ENCODE data around the gene VPS16. TPM values are rescaled to one million over a fixed set of nuclear protein-coding genes. Genes with fewer than 3 reads are reported as not detected.
A peak's percentile ranks its signal among the peaks of the same experiment; 100 is the strongest.

The VPS16 gene
- total RNA-seq, 1 experiment from 2014 or later, result 26.2 TPM

DNA sequence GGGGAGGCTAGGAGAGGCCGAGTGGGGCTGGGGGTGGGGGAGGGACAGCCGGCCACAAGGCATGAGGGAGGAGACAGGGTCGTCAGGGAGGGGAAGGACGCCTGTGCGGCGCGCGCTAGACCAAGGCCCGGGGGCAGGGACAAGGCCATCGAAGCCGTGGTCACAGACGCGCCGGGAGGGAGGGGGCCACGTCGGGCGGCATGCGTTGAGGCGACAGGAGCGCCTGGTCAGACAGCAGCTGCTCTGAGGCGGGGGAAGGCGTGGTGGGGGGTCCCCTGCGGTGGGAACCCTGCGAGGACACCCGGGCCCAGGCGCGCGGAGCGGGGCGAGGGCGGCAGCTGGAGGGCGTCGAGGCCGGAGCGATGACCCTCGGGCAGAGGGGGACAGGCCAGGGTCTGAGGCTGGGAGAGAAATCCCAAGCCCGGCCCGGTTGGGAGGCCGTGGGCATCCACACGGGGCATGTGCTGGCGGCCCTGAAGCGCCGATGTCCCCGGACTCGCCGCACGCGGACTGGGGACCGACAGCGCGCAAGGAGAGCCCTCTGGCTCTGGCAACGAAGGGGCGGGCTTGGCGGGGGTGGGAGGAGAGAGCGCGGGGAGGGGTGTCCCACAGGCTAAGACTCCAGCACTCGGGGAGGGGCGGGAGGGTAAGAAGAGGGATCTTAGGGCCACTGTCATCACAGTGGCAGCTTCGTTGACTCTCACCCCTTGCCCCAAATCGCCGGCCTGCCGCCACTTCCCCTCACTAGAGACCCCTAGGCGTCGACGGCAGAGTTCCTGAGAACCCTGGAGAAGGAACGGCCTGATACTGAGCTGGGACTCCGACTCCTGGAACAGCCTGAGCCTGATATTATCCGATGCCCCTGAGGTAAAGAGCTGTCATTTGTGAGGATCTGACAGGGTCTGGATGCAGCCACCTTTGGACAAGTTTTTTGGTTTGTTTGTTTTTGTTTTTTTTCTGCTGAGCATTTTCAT lies 19.4 kb upstream of the VPS16 start:
- POLR2A ChIA-PET, result interaction anchor here (1.5 kb wide), 1 partner anchor 12 kb away, joined by 3 read pairs; no protein-coding TSS in a partner anchor
- no peaks in the 10 kb centered on the region for H3K9me3 Mint-ChIP-seq
- TF ChIP-seq TP53 (CRISPR knock-in tag; IDR thresholded peaks at IDR 0.05) (0 out of 2 replicates have a peak, but pooled peaks have one; percentile 23), PRDM15 (CRISPR knock-in tag; IDR thresholded peaks at IDR 0.05) (peak; percentile 85), MAX (CRISPR knock-in tag; IDR thresholded peaks at IDR 0.05) (peak; percentile 62)
- TF ChIP-seq, protein P1, sequence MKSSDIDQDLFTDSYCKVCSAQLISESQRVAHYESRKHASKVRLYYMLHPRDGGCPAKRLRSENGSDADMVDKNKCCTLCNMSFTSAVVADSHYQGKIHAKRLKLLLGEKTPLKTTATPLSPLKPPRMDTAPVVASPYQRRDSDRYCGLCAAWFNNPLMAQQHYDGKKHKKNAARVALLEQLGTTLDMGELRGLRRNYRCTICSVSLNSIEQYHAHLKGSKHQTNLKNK (CRISPR knock-in tag; IDR thresholded peaks at IDR 0.05), result no peak
- H3K4me3 Mint-ChIP-seq, result peak overlapping the region; percentile 65
- no peak overlapping the region for H3K27ac Mint-ChIP-seq
- CTCF ChIA-PET, result interaction anchor here (0.7 to 2.6 kb wide), 8 partner anchors 20 to 133 kb away, joined by 3 to 11 read pairs (median 4); partner anchors contain the start of gene CPXM1
- no peaks in the 10 kb centered on the region for H3K36me3 Mint-ChIP-seq
- H3K4me1 Mint-ChIP-seq, result peaks cover 15% of the 10 kb centered on the region
- H3K27me3 Mint-ChIP-seq (ENCODE audit: low read depth), result peaks cover 56% of the 10 kb centered on the region
- DNase-seq (ENCODE audit: low spot score), result peak; percentile 51
- peak; percentile 65 for ATAC-seq

DNA sequence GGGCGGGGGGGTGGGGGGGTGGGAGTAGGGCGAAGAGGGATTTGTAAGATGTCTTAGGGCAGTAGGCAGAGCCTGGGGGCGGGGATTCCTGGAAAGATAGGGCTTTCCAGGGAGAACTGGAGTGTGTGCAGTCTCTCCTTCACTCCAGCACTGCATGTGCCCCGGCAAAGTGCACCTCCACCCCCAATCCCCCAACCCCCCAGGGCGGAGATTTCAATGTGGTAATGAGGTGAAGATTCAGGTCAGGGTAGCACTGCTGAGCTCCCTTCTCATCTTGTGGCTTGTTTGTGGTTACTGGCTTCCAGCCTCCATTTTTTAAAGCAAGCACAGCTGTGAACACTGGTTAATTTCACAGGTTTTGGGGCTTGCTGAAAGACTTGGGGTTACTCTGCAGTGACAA lies 18.5 kb upstream of the VPS16 start:
- peaks cover 65% of the 10 kb centered on the region for H3K27me3 Mint-ChIP-seq (ENCODE audit: low read depth)
- H3K4me3 Mint-ChIP-seq, result no peak overlapping the region
- ATAC-seq (no peak), DNase-seq (ENCODE audit: low spot score) (no peak)
- no peak overlapping the region for H3K27ac Mint-ChIP-seq
- ChIA-PET POLR2A (interaction anchor here (1.5 kb wide), 1 partner anchor 12 kb away, joined by 3 read pairs; no protein-coding TSS in a partner anchor), CTCF (interaction anchor here (0.7 to 2.6 kb wide), 7 partner anchors 21 to 134 kb away, joined by 3 to 11 read pairs (median 5); partner anchors contain the start of gene CPXM1)
- no peaks in the 10 kb centered on the region for H3K36me3 Mint-ChIP-seq
- no peaks in the 10 kb centered on the region for H3K9me3 Mint-ChIP-seq
- TF ChIP-seq KAT7 (CRISPR knock-in tag; IDR thresholded peaks at IDR 0.05; ENCODE audit: borderline replicate concordance) (no peak), IRF2 (CRISPR knock-in tag; IDR thresholded peaks at IDR 0.05; ENCODE audit: borderline replicate concordance, low read depth) (no peak), NFE2L1 (CRISPR knock-in tag; IDR thresholded peaks at IDR 0.05) (no peak), ZNF396 (CRISPR knock-in tag; IDR thresholded peaks at IDR 0.05; ENCODE audit: borderline replicate concordance) (no peak), FOXJ3 (CRISPR knock-in tag; IDR thresholded peaks at IDR 0.05; ENCODE audit: borderline replicate concordance) (no peak), ZBTB43 (CRISPR knock-in tag; IDR thresholded peaks at IDR 0.05) (no peak), ZNF416 (CRISPR knock-in tag; IDR thresholded peaks at IDR 0.05) (no peak), PRDM15 (CRISPR knock-in tag; IDR thresholded peaks at IDR 0.05) (no peak), GTF2I (CRISPR knock-in tag; conservative IDR thresholded peaks at IDR 0.05) (no peak)
- TF ChIP-seq, protein P2, sequence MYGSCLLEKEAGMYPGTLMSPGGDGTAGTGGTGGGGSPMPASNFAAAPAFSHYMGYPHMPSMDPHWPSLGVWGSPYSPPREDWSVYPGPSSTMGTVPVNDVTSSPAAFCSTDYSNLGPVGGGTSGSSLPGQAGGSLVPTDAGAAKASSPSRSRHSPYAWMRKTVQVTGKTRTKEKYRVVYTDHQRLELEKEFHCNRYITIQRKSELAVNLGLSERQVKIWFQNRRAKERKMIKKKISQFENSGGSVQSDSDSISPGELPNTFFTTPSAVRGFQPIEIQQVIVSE (CRISPR knock-in tag; IDR thresholded peaks at IDR 0.05; ENCODE audit: borderline replicate concordance), result no peak
- peaks cover 15% of the 10 kb centered on the region for H3K4me1 Mint-ChIP-seq
